Fibroblast of lung (primary cell): ENCODE results near the gene ACACB. TPM values are rescaled to one million over a fixed set of nuclear protein-coding genes. Genes with fewer than 3 reads are reported as not detected.

Experiments used
- DNase-seq, 2 donors: peaks; one replicate each; pipeline versions ENCODE4 v3.0.0 to v3.0.0-alpha.2; 2010; ENCODE audit warnings: low read depth in 2 of 2
- H2AFZ ChIP-seq: 2 replicates; pipeline ENCODE4 v1.5.1; 2012; ENCODE audit warnings: low read length, control low read depth, inconsistent platforms
- H3K27ac ChIP-seq: 2 replicates; pipeline ENCODE4 v1.5.1; 2011; ENCODE audit warnings: low read length, control low read depth; ENCODE audit not compliant: insufficient read depth
- H3K27me3 ChIP-seq: 2 replicates; pipeline ENCODE4 v1.5.1; 2011; ENCODE audit warnings: mild to moderate bottlenecking, low read length; ENCODE audit not compliant: control insufficient read depth, insufficient read depth
- H3K36me3 ChIP-seq: 2 replicates; pipeline ENCODE4 v1.5.1; 2011; ENCODE audit warnings: low read length; ENCODE audit not compliant: control insufficient read depth, insufficient read depth
- H3K4me1 ChIP-seq: 2 replicates; pipeline ENCODE4 v1.5.1; 2011; ENCODE audit warnings: low read length; ENCODE audit not compliant: control insufficient read depth, insufficient read depth; ENCODE audit errors: extremely low read depth
- H3K4me2 ChIP-seq: 2 replicates; pipeline ENCODE4 v1.5.1; 2011; ENCODE audit warnings: low read length, control low read depth; ENCODE audit not compliant: insufficient read depth; ENCODE audit errors: extremely low read depth
- H3K4me3 ChIP-seq, 4 experiments: fragments of 200-600 bp in 1 of 4; sonication (generic) in 1 of 4; replicated peaks in 1 of 4; 2 replicates each; pipeline ENCODE4 v1.5.1; 2011 to 2016; ENCODE audit warnings: low read length in 4 of 4, low read depth in 3 of 4, mild to moderate bottlenecking in 3 of 4, control low read depth in 2 of 4, inconsistent platforms in 1 of 4, mixed read lengths in 1 of 4; ENCODE audit not compliant: insufficient read depth in 1 of 4; ENCODE audit errors: control extremely low read depth in 1 of 4
- H3K79me2 ChIP-seq: 2 replicates; pipeline ENCODE4 v1.5.1; 2012; ENCODE audit warnings: mild to moderate bottlenecking, low read length, inconsistent platforms; ENCODE audit not compliant: control insufficient read depth, insufficient read depth
- H3K9ac ChIP-seq: 2 replicates; pipeline ENCODE4 v1.5.1; 2011; ENCODE audit warnings: mild to moderate bottlenecking, low read length, control low read depth; ENCODE audit not compliant: insufficient read depth
- H3K9me3 ChIP-seq: 2 replicates; pipeline ENCODE4 v1.5.1; 2012; ENCODE audit warnings: low read depth, low read length; ENCODE audit not compliant: control insufficient read depth, insufficient read depth
- H4K20me1 ChIP-seq: 2 replicates; pipeline ENCODE4 v1.5.1; 2011; ENCODE audit warnings: low read length; ENCODE audit not compliant: control insufficient read depth, insufficient read depth; ENCODE audit errors: extremely low read depth
- EZH2 ChIP-seq: IDR thresholded peaks from 2 replicates; pipeline ENCODE4 v1.5.1; 2012; ENCODE audit warnings: low read length, control low read depth, mild to moderate bottlenecking; ENCODE audit errors: missing control alignments
- polyA plus RNA-seq, 2 donors: library from polyadenylated mRNA; depleted of rRNA in 1 of 2; stranded (reverse) in 1 of 2; unstranded in 1 of 2; fragments of >200 nt; gene quantifications; 2 replicates each; pipeline ENCODE4 v1.2.1, GENCODE V29; 2011 to 2012; ENCODE audit warnings: missing spikeins in 1 of 2
- total RNA-seq: library from RNA; depleted of rRNA; stranded (reverse); fragments of >200 nt; gene quantifications from 2 replicates; pipeline ENCODE4 v1.2.1, GENCODE V29; 2014
- TF ChIP-seq, protein P1 (sequence below), 2 donors: IDR thresholded peaks in 1 of 2; conservative IDR thresholded peaks in 1 of 2; 1 replicate in 1 of 2; 2 replicates in 1 of 2; pipeline ENCODE4 v1.5.1; 2011 to 2012; ENCODE audit warnings: low read length in 2 of 2, control low read depth in 1 of 2, inconsistent platforms in 1 of 2, low read depth in 1 of 2, mild to moderate bottlenecking in 1 of 2

The ACACB gene
- total and polyA plus RNA-seq, 2 donors (not counting 1 experiment from before 2014, with no cell fraction given): 1.5 to 9.1 TPM

DNA sequence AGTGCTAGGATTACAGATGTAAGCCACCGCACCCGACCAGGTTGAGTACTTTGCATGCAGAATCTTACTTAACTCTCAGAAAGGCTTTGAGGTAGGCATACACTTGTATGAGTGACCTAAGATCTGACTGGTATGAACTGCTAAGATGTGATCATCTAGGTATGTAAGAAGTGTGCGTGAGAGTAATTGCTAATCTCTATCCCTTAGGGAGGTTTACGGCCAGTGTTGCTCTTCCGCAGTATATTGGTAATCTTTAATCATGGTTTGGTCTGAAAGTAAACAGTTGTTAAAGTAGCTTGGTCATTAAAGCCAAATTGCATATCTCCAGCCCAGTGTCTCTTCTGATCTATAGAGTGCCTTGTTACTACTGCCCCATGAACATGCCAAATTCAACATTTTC is 11.2 kb upstream of the ACACB start:
- Histone ChIP-seq H3K9me3 (no peaks in the 10 kb centered on the region), H3K4me2 (no peak overlapping the region), H3K27ac (no peak overlapping the region), H2AFZ (no peak overlapping the region), H3K4me1 (peaks cover 1% of the 10 kb centered on the region), H3K9ac (no peak overlapping the region), H3K79me2 (peaks cover under 1% of the 10 kb centered on the region), H3K4me3 (no peak overlapping the region), H3K27me3 (no peaks in the 10 kb centered on the region), H4K20me1 (no peaks in the 10 kb centered on the region), H3K36me3 (peaks cover 4% of the 10 kb centered on the region)
- TF ChIP-seq, protein P1, sequence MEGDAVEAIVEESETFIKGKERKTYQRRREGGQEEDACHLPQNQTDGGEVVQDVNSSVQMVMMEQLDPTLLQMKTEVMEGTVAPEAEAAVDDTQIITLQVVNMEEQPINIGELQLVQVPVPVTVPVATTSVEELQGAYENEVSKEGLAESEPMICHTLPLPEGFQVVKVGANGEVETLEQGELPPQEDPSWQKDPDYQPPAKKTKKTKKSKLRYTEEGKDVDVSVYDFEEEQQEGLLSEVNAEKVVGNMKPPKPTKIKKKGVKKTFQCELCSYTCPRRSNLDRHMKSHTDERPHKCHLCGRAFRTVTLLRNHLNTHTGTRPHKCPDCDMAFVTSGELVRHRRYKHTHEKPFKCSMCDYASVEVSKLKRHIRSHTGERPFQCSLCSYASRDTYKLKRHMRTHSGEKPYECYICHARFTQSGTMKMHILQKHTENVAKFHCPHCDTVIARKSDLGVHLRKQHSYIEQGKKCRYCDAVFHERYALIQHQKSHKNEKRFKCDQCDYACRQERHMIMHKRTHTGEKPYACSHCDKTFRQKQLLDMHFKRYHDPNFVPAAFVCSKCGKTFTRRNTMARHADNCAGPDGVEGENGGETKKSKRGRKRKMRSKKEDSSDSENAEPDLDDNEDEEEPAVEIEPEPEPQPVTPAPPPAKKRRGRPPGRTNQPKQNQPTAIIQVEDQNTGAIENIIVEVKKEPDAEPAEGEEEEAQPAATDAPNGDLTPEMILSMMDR (conservative IDR thresholded peaks at IDR 0.05 in 1 of 2, IDR thresholded peaks at IDR 0.05 in 1 of 2; ENCODE audit: low read depth in 1 of 2, low read length in 2 of 2): no peak
- no peak for TF ChIP-seq EZH2
- no peak for DNase-seq

DNA sequence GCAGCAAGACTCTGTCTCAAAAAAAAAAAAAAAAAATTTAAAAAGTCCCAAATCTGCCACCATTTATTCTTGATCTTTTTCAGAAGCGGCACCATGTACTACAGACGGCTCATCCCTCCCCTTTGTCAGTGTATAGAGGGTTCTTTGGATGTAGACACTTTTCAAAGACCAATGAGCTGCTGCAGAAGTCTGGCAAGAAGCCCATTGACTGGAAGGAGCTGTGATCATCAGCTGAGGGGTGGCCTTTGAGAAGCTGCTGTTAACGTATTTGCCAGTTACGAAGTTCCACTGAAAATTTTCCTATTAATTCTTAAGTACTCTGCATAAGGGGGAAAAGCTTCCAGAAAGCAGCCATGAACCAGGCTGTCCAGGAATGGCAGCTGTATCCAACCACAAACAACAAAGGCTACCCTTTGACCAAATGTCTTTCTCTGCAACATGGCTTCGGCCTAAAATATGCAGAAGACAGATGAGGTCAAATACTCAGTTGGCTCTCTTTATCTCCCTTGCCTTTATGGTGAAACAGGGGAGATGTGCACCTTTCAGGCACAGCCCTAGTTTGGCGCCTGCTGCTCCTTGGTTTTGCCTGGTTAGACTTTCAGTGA is 6.5 kb upstream of the ACACB start:
- no peak overlapping the region for H3K4me2 ChIP-seq
- H3K79me2 ChIP-seq: no peaks in the 10 kb centered on the region
- no peaks in the 10 kb centered on the region for H3K27me3 ChIP-seq
- H2AFZ ChIP-seq: no peak overlapping the region
- H4K20me1 ChIP-seq: no peaks in the 10 kb centered on the region
- H3K27ac ChIP-seq: peak overlapping the region; percentile 92
- no peaks in the 10 kb centered on the region for H3K9me3 ChIP-seq
- no peak for DNase-seq
- H3K4me1 ChIP-seq: peaks cover 7% of the 10 kb centered on the region
- no peak overlapping the region for H3K4me3 ChIP-seq
- peaks cover 4% of the 10 kb centered on the region for H3K36me3 ChIP-seq
- TF ChIP-seq, protein P1 (conservative IDR thresholded peaks at IDR 0.05 in 1 of 2, IDR thresholded peaks at IDR 0.05 in 1 of 2; ENCODE audit: low read depth in 1 of 2, low read length in 2 of 2): no peak
- no peak for TF ChIP-seq EZH2
- H3K9ac ChIP-seq: no peak overlapping the region

DNA sequence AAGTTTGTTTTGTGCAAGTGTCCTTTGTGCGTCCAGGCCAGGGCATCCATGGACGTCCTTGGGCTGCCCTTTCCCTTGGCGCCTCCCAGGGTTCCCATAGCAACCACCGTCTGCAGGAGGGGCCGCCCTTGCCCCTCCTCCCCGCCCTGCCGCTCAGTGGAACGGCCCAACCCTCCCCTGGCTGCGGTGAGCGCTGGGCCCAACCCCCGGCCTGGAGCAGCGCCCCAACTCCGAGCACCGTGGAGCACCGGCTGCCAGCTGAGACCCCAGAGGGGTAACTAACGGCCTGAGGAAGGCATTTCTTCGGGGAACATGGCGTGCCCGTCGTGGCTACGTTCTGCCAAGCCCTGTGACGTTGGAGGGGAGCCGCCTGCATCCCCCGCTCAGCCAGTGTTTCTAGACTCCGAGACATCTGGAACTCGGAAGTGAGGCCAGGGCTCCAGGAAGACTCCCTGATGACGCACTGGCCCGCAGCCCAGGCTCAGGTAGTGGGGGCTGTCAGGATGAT is 5.3 kb upstream of the ACACB start:
- Histone ChIP-seq H3K27ac (peak overlapping the region; percentile 92), H2AFZ (peak overlapping the region; percentile 89), H3K4me2 (peak overlapping the region; percentile 81), H4K20me1 (no peaks in the 10 kb centered on the region), H3K27me3 (no peaks in the 10 kb centered on the region), H3K36me3 (peaks cover 2% of the 10 kb centered on the region), H3K9ac (peak overlapping the region; percentile 80), H3K79me2 (no peaks in the 10 kb centered on the region), H3K4me3 (peak overlapping the region; percentile 49 to 74 (median 65)), H3K4me1 (peaks cover 7% of the 10 kb centered on the region), H3K9me3 (no peaks in the 10 kb centered on the region)
- no peak for TF ChIP-seq EZH2
- TF ChIP-seq, protein P1 (conservative IDR thresholded peaks at IDR 0.05 in 1 of 2, IDR thresholded peaks at IDR 0.05 in 1 of 2; ENCODE audit: low read depth in 1 of 2, low read length in 2 of 2): no peak
- peak; percentile 79 to 86 for DNase-seq
